ENCODE results near the gene NLRC3.

NLRC3 gene

GRCh38 chr16:3578610-3579551 is 1.7 kb upstream of the NLRC3 start:
- ATAC-seq: peak; percentile 71
- DNase-seq: peak; percentile 78

- peak; percentile 67 for ATAC-seq
- DNase-seq: peak; percentile 45
Measured at GRCh38 chr16:3578121-3578520, 918 bp upstream of the NLRC3 start.

- peak; percentile 6 for ATAC-seq
- DNase-seq: peak; percentile 37
Measured at GRCh38 chr16:3576211-3576610, 992 bp downstream of the NLRC3 start.

GRCh38 chr16:3575491-3575890 is 1.7 kb downstream of the NLRC3 start:
- DNase-seq (peak; percentile 21), ATAC-seq (no peak)

GRCh38 chr16:3574195-3574594 is 3.0 kb downstream of the NLRC3 start:
- ATAC-seq: no peak
- no peak for DNase-seq

GRCh38 chr16:3573146-3573815 is 3.9 kb downstream of the NLRC3 start:
- ATAC-seq: no peak
- no peak for DNase-seq

- ATAC-seq (no peak), DNase-seq (no peak)
Measured at GRCh38 chr16:3570420-3571062, 6.7 kb downstream of the NLRC3 start.

- DNase-seq (no peak), ATAC-seq (no peak)
Measured at GRCh38 chr16:3569851-3570250, 7.4 kb downstream of the NLRC3 start.

- ATAC-seq: no peak
- DNase-seq: no peak
Measured at GRCh38 chr16:3566990-3567389, 10.2 kb downstream of the NLRC3 start.

GRCh38 chr16:3564889-3565141 is 12.4 kb downstream of the NLRC3 start:
- ATAC-seq: no peak
- no peak for DNase-seq

- ATAC-seq (no peak), DNase-seq (no peak)
Measured at GRCh38 chr16:3564130-3564888, 12.9 kb downstream of the NLRC3 start.

- ATAC-seq (no peak), DNase-seq (no peak)
Measured at GRCh38 chr16:3562914-3563480, 14.2 kb downstream of the NLRC3 start.

- DNase-seq (no peak), ATAC-seq (no peak)
Measured at GRCh38 chr16:3561626-3562025, 15.6 kb downstream of the NLRC3 start.

GRCh38 chr16:3554351-3554928 is 22.8 kb downstream of the NLRC3 start:
- ATAC-seq (no peak), DNase-seq (no peak)

GRCh38 chr16:3553138-3553923 is 23.9 kb downstream of the NLRC3 start:
- ATAC-seq: no peak

GRCh38 chr16:3550851-3551847 is 26.1 kb downstream of the NLRC3 start:
- no peak for DNase-seq
- ATAC-seq: no peak

More at GRCh38 chr16:3553138-3553923, 23.9 kb downstream of the NLRC3 start:
- DNase-seq: no peak

- DNase-seq (no peak), ATAC-seq (no peak)
Measured at GRCh38 chr16:3549906-3550305, 27.3 kb downstream of the NLRC3 start.

GRCh38 chr16:3548859-3549258 is 28.3 kb downstream of the NLRC3 start:
- ATAC-seq (no peak), DNase-seq (no peak)

GRCh38 chr16:3548445-3548844 is 28.8 kb downstream of the NLRC3 start:
- DNase-seq: no peak
- ATAC-seq: peak; percentile 40

Data from stimulated activated naive CD8-positive, alpha-beta T cell treated with anti-CD3 and anti-CD28 coated beads, Interleukin-15, Interleukin-2, amounts not matched to agents 100 U/mL and 50 U/mL, for 24 hours (primary cell).